ENCODE data around the gene ATF3. TPM values are rescaled to one million over a fixed set of nuclear protein-coding genes. Genes with fewer than 3 reads are reported as not detected.

ATF3 gene
- total and polyA plus RNA-seq, 2 donors (not counting 1 experiment from before 2014, with no cell fraction given) = 33.8 to 35.7 TPM

- no peak overlapping the region for H3K4me3 ChIP-seq (replicated peaks in 1 of 4; ENCODE audit: control extremely low read depth in 1 of 4, insufficient read depth in 1 of 4, low read depth in 3 of 4, low read length in 4 of 4)
- H3K9me3 ChIP-seq (ENCODE audit: control insufficient read depth, insufficient read depth, low read depth, low read length) = no peaks in the 10 kb centered on the region
- no peak for DNase-seq (ENCODE audit: low read depth in 2 of 2)
- H3K4me2 ChIP-seq (ENCODE audit: extremely low read depth, insufficient read depth, low read length) = no peak overlapping the region
- H4K20me1 ChIP-seq (ENCODE audit: control insufficient read depth, extremely low read depth, insufficient read depth, low read length) = no peaks in the 10 kb centered on the region
- peaks cover 14% of the 10 kb centered on the region for H3K27me3 ChIP-seq (ENCODE audit: control insufficient read depth, insufficient read depth, low read length)
- no peak overlapping the region for H3K9ac ChIP-seq (ENCODE audit: insufficient read depth, low read length)
- no peak for TF ChIP-seq EZH2 (IDR thresholded peaks at IDR 0.05; ENCODE audit: low read length, missing control alignments)
- no peaks in the 10 kb centered on the region for H3K79me2 ChIP-seq (ENCODE audit: control insufficient read depth, insufficient read depth, low read length)
- H2AFZ ChIP-seq (ENCODE audit: low read length) = no peak overlapping the region
- H3K36me3 ChIP-seq (ENCODE audit: control insufficient read depth, insufficient read depth, low read length) = no peaks in the 10 kb centered on the region
- no peaks in the 10 kb centered on the region for H3K4me1 ChIP-seq (ENCODE audit: control insufficient read depth, extremely low read depth, insufficient read depth, low read length)
- no peak overlapping the region for H3K27ac ChIP-seq (ENCODE audit: insufficient read depth, low read length)
Observed at GRCh38 chr1:212585210-212585609, 23.4 kb upstream of the ATF3 start.

DNA sequence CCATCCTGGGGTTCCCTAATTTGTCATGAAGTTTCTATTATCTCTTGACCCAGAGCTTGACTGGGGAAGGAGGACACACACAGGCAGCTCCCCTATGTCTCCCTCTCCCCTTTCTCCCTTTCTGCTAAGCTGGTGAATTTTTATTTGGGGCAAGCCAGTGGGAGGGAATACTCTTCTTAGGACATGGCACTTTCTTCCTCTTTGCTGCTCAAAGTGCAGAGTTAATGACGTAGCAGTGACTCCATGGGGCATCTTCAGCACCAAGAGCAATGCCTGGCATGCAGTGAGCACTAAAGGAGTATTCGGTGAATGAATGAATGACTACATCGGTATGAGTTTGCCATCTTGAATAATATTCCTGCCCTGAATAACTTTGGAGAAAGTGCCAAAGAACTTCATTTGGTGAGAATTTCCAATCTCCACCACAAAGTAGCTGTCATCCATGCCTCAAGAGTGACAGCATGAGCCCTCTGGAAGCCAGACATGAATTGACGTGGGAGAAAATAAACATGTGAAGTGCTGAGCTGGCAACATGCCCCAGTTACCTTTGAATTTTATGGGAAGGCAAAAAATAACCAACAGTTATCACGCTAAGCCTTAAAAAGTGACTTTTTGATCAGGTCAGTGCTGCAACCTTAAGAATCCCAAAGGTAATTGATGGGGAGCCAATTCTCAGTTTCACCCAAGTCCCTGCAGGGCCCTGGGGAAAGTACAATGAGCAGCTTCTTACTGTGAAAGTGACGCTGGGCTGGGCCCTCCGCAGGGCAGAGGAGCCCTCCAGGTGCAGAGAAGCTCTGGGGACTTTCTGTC is 22.1 kb upstream of the ATF3 start:
- Histone ChIP-seq H3K9ac (ENCODE audit: insufficient read depth, low read length) (no peak overlapping the region), H2AFZ (ENCODE audit: low read length) (no peak overlapping the region), H3K27ac (ENCODE audit: insufficient read depth, low read length) (no peak overlapping the region), H3K9me3 (ENCODE audit: control insufficient read depth, insufficient read depth, low read depth, low read length) (no peaks in the 10 kb centered on the region), H3K4me2 (ENCODE audit: extremely low read depth, insufficient read depth, low read length) (no peak overlapping the region), H3K27me3 (ENCODE audit: control insufficient read depth, insufficient read depth, low read length) (peaks cover 17% of the 10 kb centered on the region), H3K4me1 (ENCODE audit: control insufficient read depth, extremely low read depth, insufficient read depth, low read length) (no peaks in the 10 kb centered on the region), H3K36me3 (ENCODE audit: control insufficient read depth, insufficient read depth, low read length) (no peaks in the 10 kb centered on the region), H4K20me1 (ENCODE audit: control insufficient read depth, extremely low read depth, insufficient read depth, low read length) (no peaks in the 10 kb centered on the region), H3K79me2 (ENCODE audit: control insufficient read depth, insufficient read depth, low read length) (no peaks in the 10 kb centered on the region), H3K4me3 (replicated peaks in 1 of 4; ENCODE audit: control extremely low read depth in 1 of 4, insufficient read depth in 1 of 4, low read depth in 3 of 4, low read length in 4 of 4) (no peak overlapping the region)
- peak in 1 of 2 donors; percentile 21 for DNase-seq (ENCODE audit: low read depth in 2 of 2)
- no peak for TF ChIP-seq EZH2 (IDR thresholded peaks at IDR 0.05; ENCODE audit: low read length, missing control alignments)
- TF ChIP-seq CTCF (conservative IDR thresholded peaks at IDR 0.05 in 1 of 2, IDR thresholded peaks at IDR 0.05 in 1 of 2; ENCODE audit: low read depth in 1 of 2, low read length in 2 of 2) = no peak

GRCh38 chr1:212587016-212587887 is 21.3 kb upstream of the ATF3 start:
- Histone ChIP-seq H3K4me3 (replicated peaks in 1 of 4; ENCODE audit: control extremely low read depth in 1 of 4, insufficient read depth in 1 of 4, low read depth in 3 of 4, low read length in 4 of 4) (no peak overlapping the region), H3K36me3 (ENCODE audit: control insufficient read depth, insufficient read depth, low read length) (no peaks in the 10 kb centered on the region), H4K20me1 (ENCODE audit: control insufficient read depth, extremely low read depth, insufficient read depth, low read length) (no peaks in the 10 kb centered on the region), H3K4me2 (ENCODE audit: extremely low read depth, insufficient read depth, low read length) (no peak overlapping the region), H2AFZ (ENCODE audit: low read length) (no peak overlapping the region), H3K27ac (ENCODE audit: insufficient read depth, low read length) (no peak overlapping the region), H3K9ac (ENCODE audit: insufficient read depth, low read length) (no peak overlapping the region), H3K27me3 (ENCODE audit: control insufficient read depth, insufficient read depth, low read length) (peaks cover 17% of the 10 kb centered on the region), H3K9me3 (ENCODE audit: control insufficient read depth, insufficient read depth, low read depth, low read length) (no peaks in the 10 kb centered on the region), H3K4me1 (ENCODE audit: control insufficient read depth, extremely low read depth, insufficient read depth, low read length) (no peaks in the 10 kb centered on the region), H3K79me2 (ENCODE audit: control insufficient read depth, insufficient read depth, low read length) (no peaks in the 10 kb centered on the region)
- TF ChIP-seq EZH2 (IDR thresholded peaks at IDR 0.05; ENCODE audit: low read length, missing control alignments) (no peak), CTCF (conservative IDR thresholded peaks at IDR 0.05 in 1 of 2, IDR thresholded peaks at IDR 0.05 in 1 of 2; ENCODE audit: low read depth in 1 of 2, low read length in 2 of 2) (no peak)
- DNase-seq (ENCODE audit: low read depth in 2 of 2) = peak; percentile 67 to 84
